PFSK-1 (cell line): ENCODE measurements around the gene CTDSPL.

Experiments used
- FOXP2 ChIP-seq: optimal IDR thresholded peaks from 2 replicates; pipeline ENCODE3; 2011; ENCODE audit warnings: borderline replicate concordance, control low read depth, inconsistent platforms; ENCODE audit not compliant: insufficient read depth; ENCODE audit errors: extremely low read length, extremely low read depth
- POLR2AphosphoS5 ChIP-seq: IDR thresholded peaks from 2 replicates; pipeline ENCODE4 v1.6.1; 2012; ENCODE audit warnings: low read depth, mild to moderate bottlenecking, control low read depth, low read length, moderate library complexity
- SIN3A ChIP-seq: IDR thresholded peaks from 2 replicates; pipeline ENCODE4 v1.6.1; 2012; ENCODE audit warnings: mild to moderate bottlenecking, low read length, moderate library complexity, borderline replicate concordance; ENCODE audit not compliant: insufficient read depth
- TAF1 ChIP-seq: IDR thresholded peaks from 2 replicates; pipeline ENCODE4 v1.6.1; 2012; ENCODE audit warnings: low read length, control low read depth, borderline replicate concordance; ENCODE audit not compliant: insufficient read depth
- TF ChIP-seq, protein P1 (sequence below), 2 experiments: IDR thresholded peaks; 2 replicates each; pipeline versions ENCODE4 v1.6.1 to v1.8.0; 2011 to 2012; ENCODE audit warnings: low read depth in 2 of 2, low read length in 2 of 2, control low read depth in 1 of 2, inconsistent platforms in 1 of 2, mild to moderate bottlenecking in 1 of 2, moderate library complexity in 1 of 2; ENCODE audit not compliant: insufficient read depth in 1 of 2

- TF ChIP-seq, protein P1, sequence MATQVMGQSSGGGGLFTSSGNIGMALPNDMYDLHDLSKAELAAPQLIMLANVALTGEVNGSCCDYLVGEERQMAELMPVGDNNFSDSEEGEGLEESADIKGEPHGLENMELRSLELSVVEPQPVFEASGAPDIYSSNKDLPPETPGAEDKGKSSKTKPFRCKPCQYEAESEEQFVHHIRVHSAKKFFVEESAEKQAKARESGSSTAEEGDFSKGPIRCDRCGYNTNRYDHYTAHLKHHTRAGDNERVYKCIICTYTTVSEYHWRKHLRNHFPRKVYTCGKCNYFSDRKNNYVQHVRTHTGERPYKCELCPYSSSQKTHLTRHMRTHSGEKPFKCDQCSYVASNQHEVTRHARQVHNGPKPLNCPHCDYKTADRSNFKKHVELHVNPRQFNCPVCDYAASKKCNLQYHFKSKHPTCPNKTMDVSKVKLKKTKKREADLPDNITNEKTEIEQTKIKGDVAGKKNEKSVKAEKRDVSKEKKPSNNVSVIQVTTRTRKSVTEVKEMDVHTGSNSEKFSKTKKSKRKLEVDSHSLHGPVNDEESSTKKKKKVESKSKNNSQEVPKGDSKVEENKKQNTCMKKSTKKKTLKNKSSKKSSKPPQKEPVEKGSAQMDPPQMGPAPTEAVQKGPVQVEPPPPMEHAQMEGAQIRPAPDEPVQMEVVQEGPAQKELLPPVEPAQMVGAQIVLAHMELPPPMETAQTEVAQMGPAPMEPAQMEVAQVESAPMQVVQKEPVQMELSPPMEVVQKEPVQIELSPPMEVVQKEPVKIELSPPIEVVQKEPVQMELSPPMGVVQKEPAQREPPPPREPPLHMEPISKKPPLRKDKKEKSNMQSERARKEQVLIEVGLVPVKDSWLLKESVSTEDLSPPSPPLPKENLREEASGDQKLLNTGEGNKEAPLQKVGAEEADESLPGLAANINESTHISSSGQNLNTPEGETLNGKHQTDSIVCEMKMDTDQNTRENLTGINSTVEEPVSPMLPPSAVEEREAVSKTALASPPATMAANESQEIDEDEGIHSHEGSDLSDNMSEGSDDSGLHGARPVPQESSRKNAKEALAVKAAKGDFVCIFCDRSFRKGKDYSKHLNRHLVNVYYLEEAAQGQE (IDR thresholded peaks at IDR 0.05; ENCODE audit: insufficient read depth in 1 of 2, low read depth in 2 of 2, low read length in 2 of 2) = no peak
- no peak for TF ChIP-seq POLR2AphosphoS5
- TF ChIP-seq TAF1 = no peak
- TF ChIP-seq SIN3A = no peak
- no peak for TF ChIP-seq FOXP2
Observed at GRCh38 chr3:37920156-37920699, 58.5 kb downstream of the CTDSPL start.
